Lower lobe of right lung (tissue), 2 donors: ENCODE results near the gene DXO. TPM values are rescaled to one million over a fixed set of nuclear protein-coding genes. Genes with fewer than 3 reads are reported as not detected.
A peak's percentile ranks its signal among the peaks of the same experiment; 100 is the strongest.

Experiments
- ATAC-seq, 2 donors: fragments of 200-7000 bp; cut with Tn5 transposase; one replicate each; pipeline ENCODE4 v1.9.1; 2020 to 2022; ENCODE audit warnings: mild to moderate bottlenecking in 2 of 2, moderate library complexity in 2 of 2
- DNase-seq: peaks from one replicate; pipeline ENCODE4 v3.0.0-alpha.2; 2020
- H3K27ac ChIP-seq: fragments of 200-600 bp; one replicate; pipeline ENCODE4 v1.8.0; 2022
- H3K27me3 ChIP-seq: fragments of 200-600 bp; one replicate; pipeline ENCODE4 v1.8.0; 2022; ENCODE audit warnings: low read depth
- H3K36me3 ChIP-seq: fragments of 200-600 bp; one replicate; pipeline ENCODE4 v1.8.0; 2022; ENCODE audit warnings: mild to moderate bottlenecking
- H3K4me1 ChIP-seq: fragments of 200-600 bp; one replicate; pipeline ENCODE4 v1.8.0; 2022
- H3K4me3 ChIP-seq: fragments of 200-600 bp; one replicate; pipeline ENCODE4 v1.8.0; 2022; ENCODE audit warnings: mild to moderate bottlenecking
- H3K9me3 ChIP-seq: fragments of 200-600 bp; one replicate; pipeline ENCODE4 v1.8.0; 2022
- intact Hi-C: fragments of 100-400 bp; cut with DNase I; formaldehyde crosslinking; loops from one replicate; pipeline ENCODE4 v1.11.0; 2022
- microRNA-seq: library from miRNA; unstranded; fragments of <30 nt; microRNA quantifications from one replicate; pipeline ENCODE4 v1.2.0, GENCODE V29; 2020; ENCODE audit warnings: borderline number of aligned reads
- total RNA-seq: library from RNA; stranded (reverse); fragmentation: NEBNext Ultra II Directional; extraction: Animal tissue kit (Norgen Biotek cat#: 25700); gene quantifications from one replicate; pipeline ENCODE4 v1.2.1, GENCODE V29; 2021
- TF ChIP-seq, protein P1 (sequence below): fragments of 200-600 bp; IDR thresholded peaks from one replicate; pipeline ENCODE4 v1.8.0; 2022; ENCODE audit warnings: antibody characterized with exemption, mild to moderate bottlenecking
- donor health status: DM: no; HTN: yes; CAD: no; lungs with severe emphysema.

DXO gene
- total RNA-seq, 1 donor from 2014 or later: 16.5 TPM

DNA sequence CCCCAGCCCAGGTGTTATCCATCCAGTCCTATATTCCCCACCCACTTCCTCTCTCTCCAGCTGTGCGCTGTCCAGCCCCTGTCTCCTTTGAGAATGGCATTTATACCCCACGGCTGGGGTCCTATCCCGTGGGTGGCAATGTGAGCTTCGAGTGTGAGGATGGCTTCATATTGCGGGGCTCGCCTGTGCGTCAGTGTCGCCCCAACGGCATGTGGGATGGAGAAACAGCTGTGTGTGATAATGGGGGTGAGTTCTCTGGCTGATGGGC lies 43.3 kb downstream of the DXO start:
- H3K27ac ChIP-seq: peak overlapping the region; percentile 76
- TF ChIP-seq, protein P1, sequence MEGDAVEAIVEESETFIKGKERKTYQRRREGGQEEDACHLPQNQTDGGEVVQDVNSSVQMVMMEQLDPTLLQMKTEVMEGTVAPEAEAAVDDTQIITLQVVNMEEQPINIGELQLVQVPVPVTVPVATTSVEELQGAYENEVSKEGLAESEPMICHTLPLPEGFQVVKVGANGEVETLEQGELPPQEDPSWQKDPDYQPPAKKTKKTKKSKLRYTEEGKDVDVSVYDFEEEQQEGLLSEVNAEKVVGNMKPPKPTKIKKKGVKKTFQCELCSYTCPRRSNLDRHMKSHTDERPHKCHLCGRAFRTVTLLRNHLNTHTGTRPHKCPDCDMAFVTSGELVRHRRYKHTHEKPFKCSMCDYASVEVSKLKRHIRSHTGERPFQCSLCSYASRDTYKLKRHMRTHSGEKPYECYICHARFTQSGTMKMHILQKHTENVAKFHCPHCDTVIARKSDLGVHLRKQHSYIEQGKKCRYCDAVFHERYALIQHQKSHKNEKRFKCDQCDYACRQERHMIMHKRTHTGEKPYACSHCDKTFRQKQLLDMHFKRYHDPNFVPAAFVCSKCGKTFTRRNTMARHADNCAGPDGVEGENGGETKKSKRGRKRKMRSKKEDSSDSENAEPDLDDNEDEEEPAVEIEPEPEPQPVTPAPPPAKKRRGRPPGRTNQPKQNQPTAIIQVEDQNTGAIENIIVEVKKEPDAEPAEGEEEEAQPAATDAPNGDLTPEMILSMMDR: no peak
- H3K9me3 ChIP-seq: no peaks in the 10 kb centered on the region
- DNase-seq (no peak), ATAC-seq (no peak)
- no peaks in the 10 kb centered on the region for H3K36me3 ChIP-seq
- peak overlapping the region; percentile 58 for H3K4me3 ChIP-seq
- H3K27me3 ChIP-seq: no peaks in the 10 kb centered on the region
- intact Hi-C loops: no loop called here
- peaks cover 11% of the 10 kb centered on the region for H3K4me1 ChIP-seq

DNA sequence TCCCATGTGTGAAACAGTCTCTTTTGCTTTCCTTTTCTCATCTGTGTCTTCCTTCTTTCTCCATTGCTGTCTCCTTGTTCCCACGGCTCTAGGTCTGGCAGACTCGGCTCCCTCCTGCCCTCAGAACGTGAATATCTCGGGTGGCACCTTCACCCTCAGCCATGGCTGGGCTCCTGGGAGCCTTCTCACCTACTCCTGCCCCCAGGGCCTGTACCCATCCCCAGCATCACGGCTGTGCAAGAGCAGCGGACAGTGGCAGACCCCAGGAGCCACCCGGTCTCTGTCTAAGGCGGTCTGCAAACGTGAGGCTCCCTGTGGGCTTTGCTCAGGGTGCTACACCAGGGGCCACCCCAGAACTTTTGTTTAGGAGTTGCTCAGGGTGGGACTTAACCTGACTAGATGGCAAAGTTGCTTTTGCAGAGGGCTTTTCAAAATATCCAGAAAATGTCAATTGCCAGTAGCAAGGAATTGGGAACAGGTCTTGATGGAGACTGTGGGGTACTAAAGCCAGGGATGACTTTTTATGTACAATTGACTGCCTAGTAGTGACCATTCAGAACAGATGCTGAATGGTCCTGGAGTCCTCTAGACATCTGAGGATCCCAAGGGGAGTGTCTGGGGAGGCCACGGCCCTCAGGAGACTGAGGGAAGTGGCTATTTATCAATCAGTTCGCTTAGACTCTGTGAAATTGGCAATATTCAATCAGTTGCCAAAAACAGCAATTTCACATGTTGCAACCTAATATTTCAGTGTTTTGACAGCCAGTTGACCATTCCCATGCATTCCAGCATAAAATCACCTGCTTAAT lies 43.9 kb downstream of the DXO start:
- H3K4me1 ChIP-seq: peaks cover 11% of the 10 kb centered on the region
- ATAC-seq (peak; percentile 25 to 40), DNase-seq (no peak)
- no peaks in the 10 kb centered on the region for H3K9me3 ChIP-seq
- TF ChIP-seq, protein P1: no peak
- no peaks in the 10 kb centered on the region for H3K36me3 ChIP-seq
- intact Hi-C loops: no loop called here
- H3K4me3 ChIP-seq: peak overlapping the region; percentile 58
- peak overlapping the region; percentile 76 for H3K27ac ChIP-seq
- H3K27me3 ChIP-seq: no peaks in the 10 kb centered on the region

DNA sequence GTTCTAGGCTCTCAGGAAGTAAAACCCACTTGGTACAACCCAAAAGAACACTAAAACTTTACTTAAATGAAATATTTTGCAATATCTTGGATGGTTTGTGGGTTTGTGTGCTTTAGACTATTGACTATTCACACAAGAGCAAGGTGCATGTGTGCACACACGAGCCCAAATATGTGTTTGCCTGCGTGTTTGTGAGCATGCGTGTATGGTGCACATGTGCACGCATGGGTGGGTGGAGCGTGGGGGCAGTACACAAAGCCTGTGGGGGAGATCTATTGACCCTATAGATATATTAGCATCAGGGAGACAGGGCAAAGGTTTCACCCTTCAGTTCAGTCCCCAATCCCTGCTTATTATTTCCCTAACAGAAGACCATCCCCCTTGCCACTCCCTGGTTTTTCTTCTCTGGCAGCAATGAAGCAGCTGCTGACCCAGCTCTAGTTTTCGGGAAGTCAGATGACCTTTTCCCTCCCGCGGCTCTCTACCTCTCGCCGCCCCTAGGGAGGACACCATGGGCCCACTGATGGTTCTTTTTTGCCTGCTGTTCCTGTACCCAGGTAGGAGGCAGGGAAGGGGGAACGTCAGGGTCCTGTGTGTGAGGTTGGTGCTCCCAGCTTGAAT lies 44.6 kb downstream of the DXO start, which contains the start of gene C2:
C2 (plus strand) TSS at position 476 of the 621 bp plus-strand sequence; CDS start at position 512, 36 bp downstream.
- peak; percentile 63 for DNase-seq
- intact Hi-C loops: no loop called here
- peaks cover 11% of the 10 kb centered on the region for H3K4me1 ChIP-seq
- TF ChIP-seq, protein P1: no peak
- peak within 1 kb of the TSS; percentile 58 for H3K4me3 ChIP-seq
- H3K9me3 ChIP-seq: no peaks in the 10 kb centered on the region
- ATAC-seq: peak; percentile 82 to 83
- H3K27ac ChIP-seq: peak within 1 kb of the TSS; percentile 76
- H3K27me3 ChIP-seq: no peaks in the 10 kb centered on the region
- no peaks in the 10 kb centered on the region for H3K36me3 ChIP-seq

DNA sequence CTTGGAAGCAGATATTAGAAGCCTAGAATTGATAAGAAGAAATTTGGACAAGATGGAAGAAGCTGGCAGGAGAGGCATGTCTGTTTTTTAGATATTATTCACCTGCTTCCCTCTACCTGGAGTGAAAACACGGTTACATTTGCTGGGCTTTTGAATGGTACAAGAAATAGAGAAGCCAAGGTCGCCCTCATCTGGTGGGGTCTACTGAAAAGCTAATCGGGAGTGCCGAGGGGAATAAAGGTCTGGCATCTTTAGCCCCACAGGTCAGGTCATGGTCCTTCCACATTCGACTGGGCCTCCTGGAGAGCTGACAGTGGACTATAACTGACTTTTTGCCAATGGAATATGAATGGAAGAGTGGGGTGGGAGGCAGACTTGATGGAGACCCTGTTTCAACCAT lies 49.0 kb downstream of the DXO start:
- ATAC-seq (no peak), DNase-seq (no peak)
- H3K36me3 ChIP-seq: no peaks in the 10 kb centered on the region
- H3K4me1 ChIP-seq: peaks cover 22% of the 10 kb centered on the region
- H3K27ac ChIP-seq: no peak overlapping the region
- intact Hi-C loops: no loop called here
- no peaks in the 10 kb centered on the region for H3K9me3 ChIP-seq
- no peak overlapping the region for H3K4me3 ChIP-seq
- TF ChIP-seq, protein P1: peak; percentile 18
- H3K27me3 ChIP-seq: no peaks in the 10 kb centered on the region

DNA sequence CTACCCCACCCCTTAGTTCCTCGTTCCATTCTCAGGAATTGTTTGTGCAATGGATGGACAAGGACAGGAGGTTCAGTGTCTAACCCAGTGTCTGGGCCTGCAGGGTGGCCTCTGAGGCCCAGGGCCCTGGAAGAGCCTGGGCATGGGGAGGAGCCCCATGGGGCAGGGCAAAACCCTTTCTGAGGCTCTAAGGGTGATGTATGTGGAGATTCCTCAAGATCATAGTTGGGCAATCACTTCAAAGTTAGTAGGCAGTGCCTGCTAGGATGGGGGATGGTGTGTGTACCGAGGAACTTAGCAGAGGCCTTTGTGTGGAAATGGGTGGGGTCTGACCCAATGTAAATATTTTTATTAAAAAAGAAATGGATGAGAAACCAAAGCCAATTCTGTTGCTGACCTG lies 51.1 kb downstream of the DXO start:
- peaks cover 20% of the 10 kb centered on the region for H3K4me1 ChIP-seq
- H3K27ac ChIP-seq: peak overlapping the region; percentile 67
- ATAC-seq (peak; percentile 80 to 89), DNase-seq (no peak)
- no peaks in the 10 kb centered on the region for H3K27me3 ChIP-seq
- intact Hi-C loops: no loop called here
- H3K4me3 ChIP-seq: no peak overlapping the region
- TF ChIP-seq, protein P1: no peak
- no peaks in the 10 kb centered on the region for H3K36me3 ChIP-seq
- no peaks in the 10 kb centered on the region for H3K9me3 ChIP-seq

Small RNA genes within 50 kb of the gene (microRNA-seq; reads per million reads assigned to microRNA genes)
- not detected for gene MIR1236

Other genes with a start within 250 kb of the DXO start
- 2.6 TPM for gene MPIG6B, start 248.8 kb downstream of the DXO start, total RNA-seq
- gene DDAH2, start 242.8 kb downstream of the DXO start, total RNA-seq: 67.0 TPM
- gene CLIC1, start 235.6 kb downstream of the DXO start, total RNA-seq: 310 TPM
- 14.9 TPM for gene MSH5, start 232.1 kb downstream of the DXO start, total RNA-seq
- 1.2 TPM for gene SAPCD1, start 209.5 kb downstream of the DXO start, total RNA-seq
- 4.2 TPM for gene VWA7, start 194.8 kb downstream of the DXO start, total RNA-seq
- 44.1 TPM for gene VARS1, start 176.4 kb downstream of the DXO start, total RNA-seq
- 30.5 TPM for gene LSM2, start 165.2 kb downstream of the DXO start, total RNA-seq
- 2.5 TPM for gene HSPA1L, start 156.9 kb downstream of the DXO start, total RNA-seq
- 230 TPM for gene HSPA1A, start 156.6 kb downstream of the DXO start, total RNA-seq
- 122 TPM for gene HSPA1B, start 144.4 kb downstream of the DXO start, total RNA-seq
- gene NEU1, start 109.3 kb downstream of the DXO start, total RNA-seq: 70.5 TPM
- gene SLC44A4, start 93.1 kb downstream of the DXO start, total RNA-seq: 53.7 TPM
- gene EHMT2, start 74.4 kb downstream of the DXO start, total RNA-seq: 46.0 TPM
- gene ZBTB12, start 70.1 kb downstream of the DXO start, total RNA-seq: 5.1 TPM
- 311 TPM for gene C2, start 44.4 kb downstream of the DXO start, total RNA-seq
- gene CFB, start 26.0 kb downstream of the DXO start, total RNA-seq: 85.6 TPM
- 47.0 TPM for gene NELFE, start 13.2 kb downstream of the DXO start, total RNA-seq
- gene SKIC2, start 13.0 kb downstream of the DXO start, total RNA-seq: 64.2 TPM
- 175 TPM for gene C4A, start 9.9 kb upstream of the DXO start, total RNA-seq
- 162 TPM for gene C4B, start 42.7 kb upstream of the DXO start, total RNA-seq
- 1.1 TPM for gene CYP21A2, start 66.3 kb upstream of the DXO start, total RNA-seq
- gene TNXB, start 137.2 kb upstream of the DXO start, total RNA-seq: 120 TPM
- gene ATF6B, start 156.1 kb upstream of the DXO start, total RNA-seq: 83.7 TPM
- gene FKBPL, start 158.2 kb upstream of the DXO start, total RNA-seq: 5.8 TPM
- gene PRRT1, start 179.8 kb upstream of the DXO start, total RNA-seq: 1.2 TPM
- 13.7 TPM for gene PPT2, start 182.0 kb upstream of the DXO start, total RNA-seq
- 13.4 TPM for gene EGFL8, start 192.5 kb upstream of the DXO start, total RNA-seq
- gene AGPAT1, start 203.9 kb upstream of the DXO start, total RNA-seq: 51.2 TPM
- gene RNF5, start 206.3 kb upstream of the DXO start, total RNA-seq: 44.9 TPM
- gene AGER, start 212.1 kb upstream of the DXO start, total RNA-seq: 882 TPM
- 89.2 TPM for gene PBX2, start 218.1 kb upstream of the DXO start, total RNA-seq
- 76.2 TPM for gene GPSM3, start 220.5 kb upstream of the DXO start, total RNA-seq